Retinal pigment epithelial cell (primary cell): Measurements from ENCODE around the gene HRC.

Source experiments
- DNase-seq: peaks from one replicate; pipeline ENCODE4 v3.0.0-alpha.2; 2010; ENCODE audit warnings: low read depth
- H3K4me3 ChIP-seq: 2 replicates; pipeline ENCODE4 v1.5.1; 2011; ENCODE audit warnings: mild to moderate bottlenecking, low read length, control low read depth, moderate library complexity
- TF ChIP-seq, protein P1 (sequence below): conservative IDR thresholded peaks from 2 replicates; pipeline ENCODE4 v1.5.1; 2011; ENCODE audit warnings: low read depth, low read length, control low read depth, inconsistent platforms

The HRC gene, protein sequence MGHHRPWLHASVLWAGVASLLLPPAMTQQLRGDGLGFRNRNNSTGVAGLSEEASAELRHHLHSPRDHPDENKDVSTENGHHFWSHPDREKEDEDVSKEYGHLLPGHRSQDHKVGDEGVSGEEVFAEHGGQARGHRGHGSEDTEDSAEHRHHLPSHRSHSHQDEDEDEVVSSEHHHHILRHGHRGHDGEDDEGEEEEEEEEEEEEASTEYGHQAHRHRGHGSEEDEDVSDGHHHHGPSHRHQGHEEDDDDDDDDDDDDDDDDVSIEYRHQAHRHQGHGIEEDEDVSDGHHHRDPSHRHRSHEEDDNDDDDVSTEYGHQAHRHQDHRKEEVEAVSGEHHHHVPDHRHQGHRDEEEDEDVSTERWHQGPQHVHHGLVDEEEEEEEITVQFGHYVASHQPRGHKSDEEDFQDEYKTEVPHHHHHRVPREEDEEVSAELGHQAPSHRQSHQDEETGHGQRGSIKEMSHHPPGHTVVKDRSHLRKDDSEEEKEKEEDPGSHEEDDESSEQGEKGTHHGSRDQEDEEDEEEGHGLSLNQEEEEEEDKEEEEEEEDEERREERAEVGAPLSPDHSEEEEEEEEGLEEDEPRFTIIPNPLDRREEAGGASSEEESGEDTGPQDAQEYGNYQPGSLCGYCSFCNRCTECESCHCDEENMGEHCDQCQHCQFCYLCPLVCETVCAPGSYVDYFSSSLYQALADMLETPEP

DNA sequence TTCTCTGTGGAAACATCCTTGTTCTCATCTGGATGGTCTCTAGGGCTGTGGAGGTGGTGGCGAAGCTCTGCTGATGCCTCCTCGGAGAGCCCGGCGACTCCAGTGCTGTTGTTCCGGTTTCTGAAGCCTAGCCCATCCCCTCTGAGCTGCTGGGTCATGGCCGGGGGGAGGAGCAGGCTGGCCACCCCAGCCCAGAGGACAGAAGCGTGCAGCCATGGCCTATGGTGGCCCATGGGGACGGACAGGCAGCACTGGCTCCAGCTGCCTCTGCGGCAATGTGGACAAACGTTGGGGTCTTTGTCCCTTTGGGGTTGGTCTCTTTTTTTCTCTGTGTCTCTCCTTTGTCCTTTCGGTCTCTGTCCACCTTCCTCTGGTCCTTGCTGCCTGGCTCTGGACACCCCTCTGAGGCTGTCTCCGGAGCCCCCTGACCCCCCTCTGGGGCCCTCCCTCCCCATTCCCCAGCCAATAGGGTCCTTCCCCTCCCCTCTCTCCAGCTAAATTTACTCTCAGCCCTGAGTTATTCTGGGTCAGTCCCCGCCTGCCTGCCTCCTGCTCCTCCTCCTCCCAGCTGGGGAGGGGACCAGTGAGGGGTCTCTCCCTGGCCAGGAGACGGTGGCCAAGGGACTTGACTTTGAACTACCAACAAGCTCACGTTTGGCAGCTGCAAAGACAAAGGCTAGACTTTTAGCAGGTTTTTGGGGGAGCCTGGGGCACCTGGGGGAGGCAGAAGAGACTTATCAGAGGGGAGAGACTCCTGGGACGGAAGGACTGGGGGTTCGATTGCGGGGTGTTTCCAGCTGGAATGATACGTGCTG lies at the start of gene HRC:
Gene HRC, minus strand, starts transcription at position 392 of the 815 bp plus-strand sequence. Its CDS starts 159 bp downstream, at position 233.
- no peak within 1 kb of the TSS for H3K4me3 ChIP-seq
- no peak for DNase-seq
- TF ChIP-seq, protein P1, sequence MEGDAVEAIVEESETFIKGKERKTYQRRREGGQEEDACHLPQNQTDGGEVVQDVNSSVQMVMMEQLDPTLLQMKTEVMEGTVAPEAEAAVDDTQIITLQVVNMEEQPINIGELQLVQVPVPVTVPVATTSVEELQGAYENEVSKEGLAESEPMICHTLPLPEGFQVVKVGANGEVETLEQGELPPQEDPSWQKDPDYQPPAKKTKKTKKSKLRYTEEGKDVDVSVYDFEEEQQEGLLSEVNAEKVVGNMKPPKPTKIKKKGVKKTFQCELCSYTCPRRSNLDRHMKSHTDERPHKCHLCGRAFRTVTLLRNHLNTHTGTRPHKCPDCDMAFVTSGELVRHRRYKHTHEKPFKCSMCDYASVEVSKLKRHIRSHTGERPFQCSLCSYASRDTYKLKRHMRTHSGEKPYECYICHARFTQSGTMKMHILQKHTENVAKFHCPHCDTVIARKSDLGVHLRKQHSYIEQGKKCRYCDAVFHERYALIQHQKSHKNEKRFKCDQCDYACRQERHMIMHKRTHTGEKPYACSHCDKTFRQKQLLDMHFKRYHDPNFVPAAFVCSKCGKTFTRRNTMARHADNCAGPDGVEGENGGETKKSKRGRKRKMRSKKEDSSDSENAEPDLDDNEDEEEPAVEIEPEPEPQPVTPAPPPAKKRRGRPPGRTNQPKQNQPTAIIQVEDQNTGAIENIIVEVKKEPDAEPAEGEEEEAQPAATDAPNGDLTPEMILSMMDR = no peak

DNA sequence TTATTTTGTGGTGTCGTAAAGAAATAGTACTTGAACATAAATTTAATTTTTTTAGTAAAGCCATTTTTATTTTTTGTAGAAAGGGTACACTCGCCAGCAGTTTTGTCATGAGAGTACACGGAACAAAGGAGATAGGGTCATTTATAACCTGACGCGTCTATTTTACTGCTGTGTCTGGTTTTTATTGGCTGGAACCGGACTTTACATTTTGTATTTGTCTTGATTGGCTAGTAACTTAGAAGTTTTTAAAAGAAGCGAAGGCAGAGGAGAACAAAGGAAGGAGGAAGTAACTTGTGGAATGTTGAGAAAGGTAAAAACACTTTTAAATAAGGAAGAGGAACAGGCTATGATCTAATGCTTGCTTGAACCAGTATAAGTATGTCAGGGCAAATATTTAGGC lies 45.8 kb upstream of the HRC start:
- no peak for DNase-seq
- H3K4me3 ChIP-seq = no peak overlapping the region
- TF ChIP-seq, protein P1 = no peak

DNA sequence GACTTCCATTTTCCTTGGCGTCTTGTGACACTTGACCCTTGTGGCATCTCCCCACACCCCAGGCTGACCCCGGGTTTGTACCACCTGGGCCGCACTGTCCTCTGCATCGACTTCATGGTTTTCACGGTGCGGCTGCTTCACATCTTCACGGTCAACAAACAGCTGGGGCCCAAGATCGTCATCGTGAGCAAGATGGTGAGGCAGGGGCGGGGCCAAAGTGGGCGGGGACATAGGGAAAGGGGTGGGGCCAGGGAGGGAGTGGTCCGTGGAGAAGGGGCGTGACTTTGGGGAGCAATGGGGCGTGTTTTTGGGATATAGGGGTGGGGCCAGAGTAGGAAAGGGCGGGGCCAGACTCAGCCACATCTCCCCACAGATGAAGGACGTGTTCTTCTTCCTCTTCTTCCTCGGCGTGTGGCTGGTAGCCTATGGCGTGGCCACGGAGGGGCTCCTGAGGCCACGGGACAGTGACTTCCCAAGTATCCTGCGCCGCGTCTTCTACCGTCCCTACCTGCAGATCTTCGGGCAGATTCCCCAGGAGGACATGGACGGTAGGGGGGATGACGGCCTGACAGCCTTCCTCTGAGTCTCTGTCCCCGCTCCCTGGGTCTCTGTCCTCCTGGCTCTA lies 45.2 kb upstream of the HRC start:
- DNase-seq = no peak
- H3K4me3 ChIP-seq = no peak overlapping the region
- TF ChIP-seq, protein P1 = no peak

DNA sequence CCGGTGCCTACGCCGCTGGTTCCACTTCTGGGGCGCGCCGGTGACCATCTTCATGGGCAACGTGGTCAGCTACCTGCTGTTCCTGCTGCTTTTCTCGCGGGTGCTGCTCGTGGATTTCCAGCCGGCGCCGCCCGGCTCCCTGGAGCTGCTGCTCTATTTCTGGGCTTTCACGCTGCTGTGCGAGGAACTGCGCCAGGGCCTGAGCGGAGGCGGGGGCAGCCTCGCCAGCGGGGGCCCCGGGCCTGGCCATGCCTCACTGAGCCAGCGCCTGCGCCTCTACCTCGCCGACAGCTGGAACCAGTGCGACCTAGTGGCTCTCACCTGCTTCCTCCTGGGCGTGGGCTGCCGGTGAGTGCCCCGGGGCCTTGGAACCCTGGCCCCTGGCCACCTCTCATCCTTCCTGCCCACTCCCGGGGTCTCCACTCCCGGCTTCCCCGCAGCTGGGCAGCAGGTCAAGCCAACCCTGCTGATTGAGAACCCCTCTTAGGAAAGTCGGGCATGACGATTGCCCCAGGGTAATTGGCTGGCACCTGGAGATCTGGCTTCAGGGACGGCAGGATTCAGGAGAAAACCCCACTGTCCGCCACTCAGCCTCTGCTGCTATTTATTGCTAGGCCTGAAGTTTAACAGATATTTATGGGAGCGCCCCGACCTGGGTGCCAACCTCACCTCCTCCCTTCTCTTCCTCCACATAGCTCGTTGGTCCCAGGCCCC lies 41.5 kb upstream of the HRC start:
- no peak overlapping the region for H3K4me3 ChIP-seq
- TF ChIP-seq, protein P1 = no peak
- DNase-seq = no peak

DNA sequence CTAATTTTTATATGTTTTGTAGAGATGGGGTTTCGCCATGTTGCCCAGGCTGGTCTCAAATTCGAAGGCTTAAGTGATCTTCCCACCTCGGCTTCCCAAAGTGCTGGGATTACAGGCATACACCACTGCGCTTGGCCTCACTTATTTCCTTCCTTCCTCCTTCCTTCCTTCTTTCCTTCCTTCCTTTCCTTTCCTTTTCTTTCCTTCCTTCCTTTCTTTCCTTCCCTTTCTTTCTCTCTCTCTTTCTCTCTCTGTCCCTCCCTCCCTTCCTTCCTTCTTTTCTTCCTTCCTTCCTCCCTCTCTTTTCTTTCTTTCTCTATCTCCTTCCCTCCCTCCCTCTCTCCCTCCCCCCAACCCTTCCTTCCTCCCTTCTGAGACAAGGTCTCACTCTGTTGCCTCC lies 39.2 kb upstream of the HRC start:
- H3K4me3 ChIP-seq = no peak overlapping the region
- no peak for DNase-seq
- TF ChIP-seq, protein P1 = no peak

DNA sequence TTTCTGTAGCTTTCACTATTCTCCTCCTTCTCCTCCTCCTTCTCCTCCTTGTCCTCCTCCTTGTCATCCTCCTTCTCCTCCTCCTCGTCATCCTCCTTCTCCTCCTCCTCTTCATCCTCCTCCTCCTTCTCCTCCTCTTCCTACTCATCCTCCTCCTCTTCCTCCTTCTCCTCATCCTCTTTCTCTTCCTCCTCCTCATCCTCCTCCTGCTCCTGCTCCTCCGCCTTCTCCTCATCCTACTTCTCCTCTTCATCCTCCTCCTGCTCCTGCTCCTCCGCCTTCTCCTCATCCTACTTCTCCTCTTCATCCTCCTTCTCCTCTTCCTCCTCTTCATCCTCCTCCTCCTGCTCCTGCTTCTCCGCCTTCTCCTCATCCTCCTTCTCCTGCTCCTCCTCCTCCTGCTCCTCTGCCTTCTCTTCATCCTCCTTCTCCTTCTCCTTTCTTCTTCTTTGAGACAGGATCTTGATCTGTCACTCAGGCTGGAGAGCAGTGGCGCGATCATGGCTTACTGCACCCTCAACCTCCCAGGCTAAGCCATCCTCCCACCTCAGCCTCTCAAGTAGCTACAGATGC lies 38.7 kb upstream of the HRC start:
- no peak overlapping the region for H3K4me3 ChIP-seq
- TF ChIP-seq, protein P1 = no peak
- DNase-seq = no peak
